Ectodermal cell (in vitro differentiated cells): Measurements from ENCODE around the gene ATF6B.

Experiments
- H3K27ac ChIP-seq: 2 replicates; pipeline ENCODE4 v1.7.0; 2013; ENCODE audit warnings: mild to moderate bottlenecking, low read depth, low read length; ENCODE audit not compliant: insufficient read depth, poor library complexity, severe bottlenecking
- H3K27me3 ChIP-seq: 2 replicates; pipeline ENCODE4 v1.7.0; 2013; ENCODE audit warnings: mild to moderate bottlenecking, low read length; ENCODE audit not compliant: insufficient read depth, control insufficient read depth, poor library complexity, severe bottlenecking
- H3K36me3 ChIP-seq: one replicate; pipeline ENCODE4 v1.7.0; 2013; ENCODE audit warnings: low read length; ENCODE audit not compliant: control insufficient read depth, insufficient read depth
- H3K4me1 ChIP-seq: one replicate; pipeline ENCODE4 v1.7.0; 2013; ENCODE audit warnings: low read length; ENCODE audit not compliant: control insufficient read depth, insufficient read depth
- H3K4me3 ChIP-seq: 2 replicates; pipeline ENCODE4 v1.7.0; 2013; ENCODE audit warnings: low read depth, low read length, control low read depth; ENCODE audit not compliant: insufficient read depth
- H3K9me3 ChIP-seq: 2 replicates; pipeline ENCODE4 v1.7.0; 2013; ENCODE audit warnings: mild to moderate bottlenecking, low read length, moderate library complexity; ENCODE audit not compliant: control insufficient read depth
- WGBS, 2 experiments: methylation state at CpG; one replicate each; pipeline ENCODE4 v1.1.7; 2013; ENCODE audit warnings: missing lambda C conversion rate in 2 of 2; 5-methylcytosine and 5-hydroxymethylcytosine counted together

The ATF6B gene

GRCh38 chr6:32089082-32089828 is 38.8 kb downstream of the ATF6B start:
- peaks cover 22% of the 10 kb centered on the region for H3K27me3 ChIP-seq
- no peaks in the 10 kb centered on the region for H3K36me3 ChIP-seq
- WGBS, 2 experiments, result 88 to 91% methylated on average over 10 of the region's 10 CpGs
- peaks cover 3% of the 10 kb centered on the region for H3K4me1 ChIP-seq
- no peak overlapping the region for H3K4me3 ChIP-seq
- H3K9me3 ChIP-seq, result no peaks in the 10 kb centered on the region
- H3K27ac ChIP-seq, result no peak overlapping the region

DNA sequence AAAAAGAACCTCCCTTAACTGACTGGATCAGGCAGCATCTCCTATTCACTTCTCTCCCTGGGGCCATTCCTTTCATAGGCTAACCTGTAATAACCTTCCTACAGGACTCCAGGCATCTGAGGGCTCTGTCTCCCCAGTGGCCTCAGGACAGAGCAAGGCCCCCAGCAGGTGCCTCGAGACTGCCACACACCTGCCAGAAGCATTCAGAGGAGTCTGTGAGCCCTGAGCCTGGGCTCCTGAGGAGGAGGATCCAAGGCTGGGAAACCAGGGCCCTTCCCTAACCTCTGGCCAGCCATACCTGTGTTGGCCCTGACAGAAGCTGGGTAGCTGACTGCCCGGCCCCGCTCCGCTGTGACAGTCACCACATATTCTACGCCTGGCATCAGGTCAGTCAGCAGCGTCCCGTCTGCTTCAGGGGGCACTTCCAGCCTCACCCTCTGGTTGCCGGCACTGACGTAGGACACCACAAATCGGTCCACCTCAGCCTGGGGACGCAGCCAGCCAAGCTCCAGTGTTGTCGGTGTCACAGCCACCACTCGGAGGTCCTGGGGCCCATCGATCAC is 39.5 kb downstream of the ATF6B start:
- H3K36me3 ChIP-seq, result no peaks in the 10 kb centered on the region
- WGBS, 2 experiments, result 90 to 92% methylated on average over 14 of the region's 14 CpGs
- no peaks in the 10 kb centered on the region for H3K9me3 ChIP-seq
- H3K4me3 ChIP-seq, result no peak overlapping the region
- peaks cover 3% of the 10 kb centered on the region for H3K4me1 ChIP-seq
- H3K27ac ChIP-seq, result no peak overlapping the region
- peaks cover 22% of the 10 kb centered on the region for H3K27me3 ChIP-seq

DNA sequence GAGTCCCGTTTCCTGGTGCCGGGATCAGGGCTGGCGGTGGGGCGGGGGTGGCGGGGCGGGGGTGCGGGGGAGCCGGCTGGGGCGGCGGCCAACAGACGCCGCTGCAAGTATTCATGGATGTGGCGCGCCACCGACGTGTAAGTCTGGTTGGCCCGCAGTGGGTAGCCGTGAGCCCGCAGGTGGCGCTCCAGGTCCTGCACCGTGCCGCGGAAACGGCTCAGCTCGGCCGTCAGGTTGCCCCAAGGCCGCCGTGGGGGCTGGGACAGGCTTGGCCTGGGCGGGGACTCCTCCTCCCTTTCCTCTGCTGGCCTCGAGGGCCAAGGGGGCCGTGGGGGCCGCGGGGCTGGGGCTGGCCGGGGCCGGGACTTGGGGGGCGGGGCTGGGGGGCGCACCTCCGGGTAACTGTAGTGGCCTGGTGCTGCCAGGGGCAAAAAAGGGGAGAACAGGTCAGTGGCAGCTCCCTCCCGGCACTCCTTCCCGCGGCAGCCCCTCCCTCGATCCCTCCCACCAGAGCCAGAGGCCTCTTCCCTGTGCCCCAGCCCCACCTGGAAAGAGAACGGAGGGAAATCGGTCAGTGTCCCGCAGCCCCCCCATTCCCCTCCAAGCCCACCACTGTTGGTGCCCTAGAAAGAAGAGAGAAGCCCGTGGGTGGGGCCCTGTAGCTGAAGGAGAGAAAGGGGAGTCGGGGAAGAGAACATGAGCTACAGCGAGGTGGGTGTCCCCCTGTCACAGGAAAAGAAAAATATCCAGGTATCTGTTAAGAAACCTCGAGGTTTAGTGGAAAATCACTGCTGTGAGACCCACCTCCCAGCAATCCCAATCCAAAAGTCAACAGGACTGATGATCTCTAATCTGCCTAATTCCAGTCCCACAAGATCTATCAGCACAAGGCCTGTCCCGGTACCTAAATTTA is 40.2 kb downstream of the ATF6B start:
- Histone ChIP-seq H3K27ac (no peak overlapping the region), H3K27me3 (peaks cover 22% of the 10 kb centered on the region), H3K4me1 (no peaks in the 10 kb centered on the region), H3K9me3 (no peaks in the 10 kb centered on the region), H3K36me3 (no peaks in the 10 kb centered on the region), H3K4me3 (no peak overlapping the region)
- 8 to 9% methylated on average over 46 to 50 of the region's 50 CpGs for WGBS, 2 experiments

GRCh38 chr6:32086661-32087573 is 41.1 kb downstream of the ATF6B start:
- Histone ChIP-seq H3K27me3 (peaks cover 22% of the 10 kb centered on the region), H3K4me3 (no peak overlapping the region), H3K4me1 (no peaks in the 10 kb centered on the region), H3K36me3 (no peaks in the 10 kb centered on the region), H3K27ac (no peak overlapping the region), H3K9me3 (no peaks in the 10 kb centered on the region)
- WGBS, 2 experiments, result 39% methylated on average over 45 of the region's 45 CpGs

DNA sequence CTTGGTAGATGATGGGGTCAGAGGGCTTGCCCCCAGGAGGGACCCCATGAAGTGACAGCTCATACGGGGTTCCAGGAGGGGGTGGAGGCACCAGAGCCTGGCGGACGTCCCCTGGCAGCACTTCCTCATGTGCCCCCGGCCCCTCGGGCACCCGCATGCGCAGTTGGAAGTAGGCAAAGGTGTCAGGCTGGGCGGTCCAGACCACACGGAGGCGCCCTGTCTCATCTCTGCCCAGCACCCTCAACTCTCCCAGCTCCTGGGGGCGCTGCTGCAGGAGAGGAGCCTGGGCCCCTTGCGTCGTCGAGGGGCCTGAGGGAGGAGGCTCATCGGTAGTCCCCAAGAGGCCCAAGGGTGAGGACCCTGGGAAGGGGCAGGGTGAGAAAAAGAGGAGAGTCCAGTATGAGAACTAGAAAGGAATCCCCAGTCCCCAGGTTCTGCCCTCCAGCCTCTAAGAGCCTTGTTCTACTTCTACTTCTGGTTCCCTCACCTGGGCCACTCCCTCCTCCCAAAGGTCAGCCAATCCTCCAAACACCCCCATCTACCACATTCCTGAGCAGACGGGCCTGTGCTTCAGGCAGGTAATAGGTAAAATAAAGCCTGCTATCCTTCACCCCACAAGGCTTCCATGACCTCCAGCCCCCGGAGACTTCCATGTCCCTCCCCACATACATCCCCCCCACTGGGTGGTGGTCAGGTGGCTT is 42.1 kb downstream of the ATF6B start:
- Histone ChIP-seq H3K9me3 (no peaks in the 10 kb centered on the region), H3K4me1 (no peaks in the 10 kb centered on the region), H3K4me3 (no peak overlapping the region), H3K36me3 (no peaks in the 10 kb centered on the region), H3K27me3 (peaks cover 22% of the 10 kb centered on the region), H3K27ac (no peak overlapping the region)
- WGBS, 2 experiments, result 88 to 91% methylated on average over 16 to 17 of the region's 17 CpGs

- Histone ChIP-seq H3K9me3 (no peaks in the 10 kb centered on the region), H3K4me3 (no peak overlapping the region), H3K27me3 (peaks cover 22% of the 10 kb centered on the region), H3K27ac (no peak overlapping the region), H3K4me1 (no peaks in the 10 kb centered on the region), H3K36me3 (no peaks in the 10 kb centered on the region)
- 90 to 91% methylated on average over 2 of the region's 2 CpGs for WGBS, 2 experiments
Measured at GRCh38 chr6:32084780-32085179, 43.3 kb downstream of the ATF6B start.

GRCh38 chr6:32083812-32084768 is 44.0 kb downstream of the ATF6B start:
- H3K27ac ChIP-seq, result no peak overlapping the region
- H3K27me3 ChIP-seq, result peaks cover 22% of the 10 kb centered on the region
- no peaks in the 10 kb centered on the region for H3K36me3 ChIP-seq
- peaks cover 3% of the 10 kb centered on the region for H3K4me1 ChIP-seq
- 94 to 95% methylated on average over 22 of the region's 22 CpGs for WGBS, 2 experiments
- no peaks in the 10 kb centered on the region for H3K9me3 ChIP-seq
- H3K4me3 ChIP-seq, result no peak overlapping the region

GRCh38 chr6:32082935-32083334 is 45.1 kb downstream of the ATF6B start:
- 92% methylated on average over 9 of the region's 9 CpGs for WGBS, 2 experiments
- peaks cover 3% of the 10 kb centered on the region for H3K4me1 ChIP-seq

More at GRCh38 chr6:32082935-32083334, 45.1 kb downstream of the ATF6B start:
- H3K4me3 ChIP-seq, result no peak overlapping the region
- H3K36me3 ChIP-seq, result no peaks in the 10 kb centered on the region
- H3K9me3 ChIP-seq, result no peaks in the 10 kb centered on the region
- no peak overlapping the region for H3K27ac ChIP-seq
- peaks cover 17% of the 10 kb centered on the region for H3K27me3 ChIP-seq
